Islet precursor cell (in vitro differentiated cells): ENCODE data around the gene ITGB4.
"Not testable (repeated sequence)": the region's sequence is repeated elsewhere in the genome, so short reads cannot be mapped to it uniquely, and the experiment has no call there.

Source experiments
- DNase-seq: peaks from one replicate; pipeline ENCODE4 v3.0.0-alpha.2; 2018

The ITGB4 gene

GRCh38 chr17:75773808-75774470 is 52.7 kb downstream of the ITGB4 start:
- peak; percentile 75 for DNase-seq

- no peak for DNase-seq
Measured at GRCh38 chr17:75774471-75774990, 53.3 kb downstream of the ITGB4 start.

GRCh38 chr17:75774991-75775668 is 53.9 kb downstream of the ITGB4 start:
- DNase-seq, result peak; percentile 92

- DNase-seq, result no peak
Measured at GRCh38 chr17:75776386-75777295, 55.4 kb downstream of the ITGB4 start.

GRCh38 chr17:75777296-75777922 is 56.1 kb downstream of the ITGB4 start:
- DNase-seq, result no peak

- DNase-seq, result not testable (repeated sequence)
Measured at GRCh38 chr17:75778066-75778860, 57.0 kb downstream of the ITGB4 start.

- DNase-seq, result no peak
Measured at GRCh38 chr17:75778861-75779249, 57.6 kb downstream of the ITGB4 start.

- peak; percentile 100 for DNase-seq
Measured at GRCh38 chr17:75779250-75779986, 58.2 kb downstream of the ITGB4 start.

- no peak for DNase-seq
Measured at GRCh38 chr17:75779987-75780889, 59.0 kb downstream of the ITGB4 start.

- no peak for DNase-seq
Measured at GRCh38 chr17:75783069-75783783, 62.0 kb downstream of the ITGB4 start.

GRCh38 chr17:75783803-75784472 is 62.7 kb downstream of the ITGB4 start:
- peak; percentile 70 for DNase-seq

- DNase-seq, result peak; percentile 100
Measured at GRCh38 chr17:75784473-75785015, 63.3 kb downstream of the ITGB4 start, which contains the start of gene UNK. Gene UNK, plus strand, starts transcription at chr17:75784806. Its CDS starts 75 bp downstream, at chr17:75784881.

GRCh38 chr17:75785016-75785890 is 64.0 kb downstream of the ITGB4 start:
- DNase-seq, result peak; percentile 98

- DNase-seq, result no peak
Measured at GRCh38 chr17:75791254-75791653, 70.0 kb downstream of the ITGB4 start.

- DNase-seq, result no peak
Measured at GRCh38 chr17:75793460-75793859, 72.2 kb downstream of the ITGB4 start.

- DNase-seq, result no peak
Measured at GRCh38 chr17:75795820-75796607, 74.8 kb downstream of the ITGB4 start.
